ENCODE measurements around the gene PTF1A.

- TF ChIP-seq FOSL2 (IDR thresholded peaks at IDR 0.05; ENCODE audit: borderline replicate concordance, low read depth) (no peak), CTCF (IDR thresholded peaks at IDR 0.05) (no peak), POLR2AphosphoS5 (IDR thresholded peaks at IDR 0.05; ENCODE audit: low read depth, low read length) (no peak), EZH2phosphoT487 (IDR thresholded peaks at IDR 0.05; ENCODE audit: borderline replicate concordance, low read depth) (no peak)
Observed at GRCh38 chr10:23171232-23171876, 20.8 kb upstream of the PTF1A start.
